Measurements from ENCODE around the gene MEIS1. TPM values are rescaled to one million over a fixed set of nuclear protein-coding genes. Genes with fewer than 3 reads are reported as not detected.

Gene MEIS1
- total RNA-seq, 1 donor from 2014 or later, result 3.6 TPM

DNA sequence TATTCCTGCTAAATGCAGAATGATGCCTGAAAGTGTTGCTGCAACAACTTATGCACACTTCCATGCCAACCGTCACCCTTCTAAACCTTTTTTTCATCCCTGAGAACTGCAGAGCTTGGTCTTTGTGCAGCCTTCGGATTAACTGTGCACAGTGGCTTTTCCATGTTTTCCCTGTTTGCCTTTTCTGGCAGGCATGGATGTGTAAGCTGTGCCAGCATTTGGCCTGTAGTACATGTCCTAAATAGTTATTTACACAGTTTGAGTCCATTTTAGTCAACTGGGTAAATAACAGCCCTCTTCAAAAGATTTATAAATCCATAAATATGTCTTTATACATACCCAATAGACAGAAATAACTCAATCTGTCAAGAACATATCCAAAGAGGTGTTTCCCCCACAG, 31.5 kb downstream of the MEIS1 start:
- no peaks in the 10 kb centered on the region for H3K36me3 ChIP-seq (ENCODE audit: control insufficient read depth, insufficient read depth, low read length)
- no peak overlapping the region for H3K4me3 ChIP-seq (ENCODE audit: low read depth, low read length)
- TF ChIP-seq CTCF (IDR thresholded peaks at IDR 0.05; ENCODE audit: insufficient read depth, low read length, poor library complexity, severe bottlenecking), result no peak
- no peaks in the 10 kb centered on the region for H3K27me3 ChIP-seq (ENCODE audit: control insufficient read depth, insufficient read depth, low read length)
- no peak for DNase-seq (ENCODE audit: low read depth)

- DNase-seq (ENCODE audit: low read depth), result no peak
- Histone ChIP-seq H3K27me3 (ENCODE audit: control insufficient read depth, insufficient read depth, low read length) (no peaks in the 10 kb centered on the region), H3K36me3 (ENCODE audit: control insufficient read depth, insufficient read depth, low read length) (no peaks in the 10 kb centered on the region), H3K4me3 (ENCODE audit: low read depth, low read length) (no peak overlapping the region)
- TF ChIP-seq CTCF (IDR thresholded peaks at IDR 0.05; ENCODE audit: insufficient read depth, low read length, poor library complexity, severe bottlenecking), result no peak
Measured at GRCh38 chr2:66467718-66468117, 32.8 kb downstream of the MEIS1 start.

DNA sequence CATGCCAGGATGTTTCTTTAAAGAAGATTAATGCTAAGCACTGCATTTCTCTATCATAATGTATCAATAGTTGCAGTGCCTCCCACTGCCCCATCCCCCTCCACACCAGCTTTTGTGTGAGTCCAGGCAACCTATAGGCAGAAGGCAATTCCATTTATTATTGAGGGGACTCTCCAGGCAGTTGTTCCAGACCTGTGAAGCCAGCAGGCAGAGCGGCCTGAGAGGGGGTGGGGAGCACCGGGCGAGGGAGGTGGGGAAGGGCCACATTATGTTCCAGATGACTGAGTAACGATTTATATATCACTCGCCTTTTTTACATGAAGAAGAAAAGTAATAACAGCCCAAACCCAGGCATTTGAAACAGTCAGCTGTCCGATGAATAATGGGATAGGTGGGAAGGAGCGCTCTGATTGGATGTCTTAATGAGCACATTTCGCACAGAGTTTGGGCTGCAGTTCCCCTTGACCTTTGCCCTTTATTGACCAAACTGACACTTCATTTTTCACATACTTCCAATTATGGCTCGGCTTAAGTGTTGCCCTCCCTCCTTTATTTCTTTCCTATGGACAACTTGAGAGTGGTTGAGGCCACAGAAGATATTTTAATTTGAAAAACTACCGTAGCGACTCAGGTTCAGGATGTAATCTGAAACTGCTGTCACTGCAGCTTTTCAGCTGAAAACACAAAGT, 34.4 kb downstream of the MEIS1 start:
- Histone ChIP-seq H3K36me3 (ENCODE audit: control insufficient read depth, insufficient read depth, low read length) (no peaks in the 10 kb centered on the region), H3K27me3 (ENCODE audit: control insufficient read depth, insufficient read depth, low read length) (no peaks in the 10 kb centered on the region), H3K4me3 (ENCODE audit: low read depth, low read length) (no peak overlapping the region)
- no peak for TF ChIP-seq CTCF (IDR thresholded peaks at IDR 0.05; ENCODE audit: insufficient read depth, low read length, poor library complexity, severe bottlenecking)
- no peak for DNase-seq (ENCODE audit: low read depth)

DNA sequence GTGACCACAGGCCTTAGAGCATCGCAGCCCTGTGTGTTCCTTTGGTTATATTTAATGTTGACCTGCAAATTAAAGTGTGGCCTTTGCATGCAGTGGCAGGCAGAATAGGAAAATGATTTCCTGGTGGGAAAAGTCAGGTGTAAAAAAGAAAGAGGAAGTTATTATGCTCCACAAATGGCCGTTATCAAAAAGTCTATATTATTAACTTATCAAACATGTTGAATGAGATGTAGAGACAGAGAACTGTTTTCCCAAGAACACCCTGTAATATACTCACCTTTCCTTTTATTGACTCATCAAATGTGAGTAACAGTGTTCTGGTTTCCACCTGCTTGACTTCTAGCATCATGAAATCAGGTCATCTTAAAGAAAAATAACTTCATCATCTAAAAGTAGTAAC, 35.3 kb downstream of the MEIS1 start:
- Histone ChIP-seq H3K27me3 (ENCODE audit: control insufficient read depth, insufficient read depth, low read length) (no peaks in the 10 kb centered on the region), H3K4me3 (ENCODE audit: low read depth, low read length) (no peak overlapping the region), H3K36me3 (ENCODE audit: control insufficient read depth, insufficient read depth, low read length) (no peaks in the 10 kb centered on the region)
- no peak for TF ChIP-seq CTCF (IDR thresholded peaks at IDR 0.05; ENCODE audit: insufficient read depth, low read length, poor library complexity, severe bottlenecking)
- DNase-seq (ENCODE audit: low read depth), result no peak

DNA sequence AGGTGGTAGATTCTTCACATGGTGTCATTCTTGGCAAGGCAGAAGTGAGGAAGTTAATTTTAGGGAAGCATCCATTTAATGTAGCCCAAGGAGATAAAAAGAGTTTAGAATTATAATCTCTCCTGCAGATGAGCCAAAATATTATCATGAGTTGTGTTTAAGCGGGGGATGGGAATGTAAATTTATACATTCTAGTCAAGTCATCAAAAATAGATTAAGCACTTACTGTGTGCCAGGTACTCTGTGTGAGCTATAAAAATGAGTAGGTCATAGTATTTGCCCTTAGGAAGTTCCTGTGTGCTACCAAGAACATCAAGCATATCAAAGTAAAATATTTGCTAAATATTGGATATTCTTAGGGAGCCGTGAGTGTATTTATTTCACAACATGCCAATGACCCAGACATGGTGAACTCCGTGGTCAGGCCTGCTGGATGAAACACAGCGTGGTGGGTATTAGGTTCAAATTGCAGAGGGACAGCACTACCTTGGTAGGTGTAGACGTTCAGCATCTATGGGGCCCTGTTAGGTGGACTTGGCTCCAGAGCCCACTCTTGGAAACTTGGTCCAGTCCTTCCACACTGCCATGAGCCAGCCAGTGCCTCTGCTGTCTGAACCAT, 37.4 kb downstream of the MEIS1 start:
- H3K4me3 ChIP-seq (ENCODE audit: low read depth, low read length), result no peak overlapping the region
- no peak for TF ChIP-seq CTCF (IDR thresholded peaks at IDR 0.05; ENCODE audit: insufficient read depth, low read length, poor library complexity, severe bottlenecking)
- no peaks in the 10 kb centered on the region for H3K27me3 ChIP-seq (ENCODE audit: control insufficient read depth, insufficient read depth, low read length)
- no peak for DNase-seq (ENCODE audit: low read depth)
- H3K36me3 ChIP-seq (ENCODE audit: control insufficient read depth, insufficient read depth, low read length), result no peaks in the 10 kb centered on the region
